Measurements from ENCODE around the gene UBIAD1.
"Not testable (repeated sequence)": the region's sequence is repeated elsewhere in the genome, so short reads cannot be mapped to it uniquely, and the experiment has no call there.

Gene UBIAD1

GRCh38 chr1:11279630-11280029 is 6.6 kb downstream of the UBIAD1 start:
- DNase-seq (ENCODE audit: low spot score) = no peak

GRCh38 chr1:11280719-11281376 is 7.8 kb downstream of the UBIAD1 start:
- DNase-seq (ENCODE audit: low spot score) = no peak

- DNase-seq (ENCODE audit: low spot score) = no peak
These were observed 8.7 kb downstream of the UBIAD1 start for GRCh38 chr1:11281518-11282331.

- no peak for DNase-seq (ENCODE audit: low spot score)
These were observed 10.2 kb downstream of the UBIAD1 start for GRCh38 chr1:11283151-11283550.

- DNase-seq (ENCODE audit: low spot score) = no peak
These were observed 11.8 kb downstream of the UBIAD1 start for GRCh38 chr1:11284784-11285183.

GRCh38 chr1:11285883-11286734 is 13.1 kb downstream of the UBIAD1 start:
- DNase-seq (ENCODE audit: low spot score) = no peak

- no peak for DNase-seq (ENCODE audit: low spot score)
These were observed 13.9 kb downstream of the UBIAD1 start for GRCh38 chr1:11286735-11287410.

- DNase-seq (ENCODE audit: low spot score) = no peak
These were observed 16.1 kb downstream of the UBIAD1 start for GRCh38 chr1:11289064-11289463.

- DNase-seq (ENCODE audit: low spot score) = no peak
These were observed 18.1 kb downstream of the UBIAD1 start for GRCh38 chr1:11291049-11291448.

- DNase-seq (ENCODE audit: low spot score) = no peak
These were observed 20.9 kb downstream of the UBIAD1 start for GRCh38 chr1:11293856-11294255.

GRCh38 chr1:11294951-11295350 is 22.0 kb downstream of the UBIAD1 start:
- DNase-seq (ENCODE audit: low spot score) = no peak

GRCh38 chr1:11295905-11296304 is 22.9 kb downstream of the UBIAD1 start:
- DNase-seq (ENCODE audit: low spot score) = no peak

- DNase-seq (ENCODE audit: low spot score) = not testable (repeated sequence)
These were observed 24.8 kb downstream of the UBIAD1 start for GRCh38 chr1:11297774-11298173.

- no peak for DNase-seq (ENCODE audit: low spot score)
These were observed 25.6 kb downstream of the UBIAD1 start for GRCh38 chr1:11298390-11299224.

- no peak for DNase-seq (ENCODE audit: low spot score)
These were observed 26.2 kb downstream of the UBIAD1 start for GRCh38 chr1:11299225-11299574.

- DNase-seq (ENCODE audit: low spot score) = no peak
These were observed 28.6 kb downstream of the UBIAD1 start for GRCh38 chr1:11301601-11302000.

GRCh38 chr1:11302366-11302765 is 29.4 kb downstream of the UBIAD1 start:
- DNase-seq (ENCODE audit: low spot score) = no peak

GRCh38 chr1:11305516-11305915 is 32.5 kb downstream of the UBIAD1 start:
- DNase-seq (ENCODE audit: low spot score) = not testable (repeated sequence)

GRCh38 chr1:11307852-11308251 is 34.9 kb downstream of the UBIAD1 start:
- no peak for DNase-seq (ENCODE audit: low spot score)

GRCh38 chr1:11308699-11309224 is 35.8 kb downstream of the UBIAD1 start:
- no peak for DNase-seq (ENCODE audit: low spot score)

- no peak for DNase-seq (ENCODE audit: low spot score)
These were observed 36.4 kb downstream of the UBIAD1 start for GRCh38 chr1:11309385-11309784.
